Activated gamma-delta T cell treated with Interleukin-2 at 50 U/mL for 16 hours (primary cell): ENCODE data around the gene SPECC1.
A peak's percentile ranks its signal among the peaks of the same experiment; 100 is the strongest.
"Not testable (repeated sequence)": the region's sequence is repeated elsewhere in the genome, so short reads cannot be mapped to it uniquely, and the experiment has no call there.

Experiments
- DNase-seq: peaks from one replicate; pipeline ENCODE4 v3.0.0-alpha.2; 2020

Gene SPECC1

DNA sequence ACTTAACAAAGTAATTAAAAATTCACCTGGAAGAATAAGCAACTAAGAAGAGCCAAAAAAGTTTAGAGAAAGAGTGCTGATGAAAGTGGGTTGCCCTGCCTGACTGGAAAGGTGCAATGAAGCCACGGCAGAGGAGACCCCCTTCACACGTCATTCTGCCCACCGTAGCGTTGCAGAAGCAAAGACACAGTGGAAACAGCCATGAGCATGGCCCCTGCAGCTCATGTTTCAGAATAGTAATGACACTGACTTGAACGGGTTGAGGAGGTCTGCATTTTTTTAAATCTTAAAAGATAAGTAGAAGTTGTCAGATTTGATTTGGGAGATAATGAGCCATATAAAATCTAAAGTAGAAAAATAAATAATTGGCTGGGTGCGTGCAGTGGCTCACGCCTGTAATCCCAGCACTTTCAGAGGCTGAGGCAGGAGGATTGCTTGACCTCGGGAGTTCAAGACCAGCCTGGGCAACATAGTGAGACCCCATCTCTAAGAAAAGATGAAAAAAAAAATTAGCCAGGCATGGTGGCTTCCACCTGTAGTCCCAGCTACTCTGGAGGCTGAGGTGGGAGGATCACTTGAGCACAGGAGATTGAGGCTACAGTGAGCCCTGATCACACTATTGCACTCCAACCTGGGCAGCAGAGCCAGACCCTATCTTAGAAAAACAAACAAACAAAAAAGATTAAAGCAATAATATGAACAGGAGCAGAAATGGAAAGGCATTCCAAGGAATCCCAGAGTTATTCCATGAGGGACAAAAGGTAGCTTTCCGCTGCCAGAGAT lies 273.6 kb downstream of the SPECC1 start:
- no peak for DNase-seq

DNA sequence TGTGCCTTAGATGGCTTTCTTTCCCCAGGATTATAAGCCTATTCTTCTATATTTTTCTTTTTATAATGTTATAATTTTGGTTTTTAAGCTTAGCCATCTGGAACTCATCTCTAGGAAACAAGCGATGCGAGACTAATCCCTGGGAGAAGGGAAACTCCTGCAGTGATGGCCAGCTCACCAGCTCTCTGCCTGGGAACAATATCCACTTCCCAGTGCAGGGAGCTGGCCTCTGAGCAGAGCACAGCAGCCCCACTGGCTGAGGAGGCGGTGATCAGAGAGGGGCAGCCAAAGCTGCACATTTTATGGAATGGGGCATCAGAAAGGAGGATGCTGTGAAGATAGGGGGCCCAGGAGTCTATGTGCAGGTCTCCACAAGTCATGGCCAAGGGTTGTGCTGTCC lies 274.9 kb downstream of the SPECC1 start:
- DNase-seq: no peak

DNA sequence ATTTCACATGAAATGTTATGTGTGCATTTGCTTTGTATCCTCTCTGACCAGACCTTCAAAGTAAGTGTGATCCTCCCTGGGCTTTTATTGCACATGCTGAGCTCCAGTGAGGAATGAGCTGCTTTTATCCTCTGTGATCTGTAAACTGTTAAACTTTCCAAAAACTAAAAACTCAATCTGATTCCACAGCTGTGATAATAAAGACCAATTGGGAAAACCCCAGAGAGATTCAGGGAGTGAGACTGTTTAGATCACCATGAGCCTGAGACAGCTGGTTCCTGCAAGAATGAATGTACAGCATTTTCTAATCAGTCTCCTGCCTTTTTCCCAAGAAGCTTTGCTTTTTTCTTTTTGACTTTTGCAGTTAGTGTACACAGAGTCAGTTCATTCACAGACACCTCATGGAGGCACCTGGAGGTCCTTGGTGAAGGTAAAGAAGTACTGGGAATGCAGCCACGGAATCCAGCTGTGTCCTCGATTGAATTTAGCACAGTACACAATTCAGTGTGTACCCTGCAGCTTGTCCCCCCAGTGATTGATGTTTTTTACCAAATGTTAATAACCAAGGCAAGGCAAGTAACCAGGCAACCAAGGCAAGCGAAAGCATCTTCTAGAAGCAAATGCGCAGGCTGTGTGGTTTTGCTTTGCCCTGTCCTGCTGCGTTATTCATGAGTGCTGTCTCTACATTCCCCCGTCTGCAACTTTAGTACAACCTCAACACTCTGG lies 275.6 kb downstream of the SPECC1 start:
- no peak for DNase-seq

DNA sequence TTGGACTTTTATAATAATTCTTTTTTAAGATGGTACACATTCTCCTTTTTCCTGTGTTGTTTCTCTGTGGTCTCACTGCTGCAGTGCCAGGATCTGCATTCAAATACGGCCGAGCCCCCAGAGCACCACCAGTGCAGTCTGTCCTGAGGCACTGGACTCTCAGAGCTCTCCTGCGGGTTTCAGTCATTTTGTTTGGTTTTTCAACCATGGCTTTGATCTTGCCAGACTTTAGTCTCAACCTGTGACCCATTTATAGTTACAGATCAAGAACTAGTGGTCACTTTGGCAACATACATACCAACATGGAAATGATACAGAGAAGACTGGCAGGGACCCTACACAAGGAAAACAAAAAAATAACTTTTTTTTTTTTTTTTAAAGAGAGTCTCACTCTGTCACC lies 280.8 kb downstream of the SPECC1 start:
- no peak for DNase-seq

DNA sequence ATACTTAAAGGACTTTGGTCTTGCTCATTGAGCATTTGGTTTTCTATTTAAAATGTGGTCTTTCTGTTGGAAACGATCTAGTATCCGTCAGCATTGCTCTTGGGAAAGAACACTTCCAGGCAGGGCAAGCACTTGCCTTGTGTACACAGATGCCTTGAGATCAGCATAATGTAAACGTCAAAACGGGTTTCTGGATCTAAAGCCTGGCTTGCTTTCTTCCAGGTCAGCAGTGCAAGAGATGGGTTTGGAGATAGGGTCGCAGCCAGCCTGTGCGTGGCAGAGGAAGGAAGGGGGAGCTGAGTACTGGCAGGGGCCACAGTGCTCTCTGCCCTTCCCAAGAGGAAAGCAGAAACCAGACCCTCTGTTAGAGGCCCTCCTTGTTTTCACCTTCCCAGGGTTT lies 282.7 kb downstream of the SPECC1 start:
- no peak for DNase-seq

DNA sequence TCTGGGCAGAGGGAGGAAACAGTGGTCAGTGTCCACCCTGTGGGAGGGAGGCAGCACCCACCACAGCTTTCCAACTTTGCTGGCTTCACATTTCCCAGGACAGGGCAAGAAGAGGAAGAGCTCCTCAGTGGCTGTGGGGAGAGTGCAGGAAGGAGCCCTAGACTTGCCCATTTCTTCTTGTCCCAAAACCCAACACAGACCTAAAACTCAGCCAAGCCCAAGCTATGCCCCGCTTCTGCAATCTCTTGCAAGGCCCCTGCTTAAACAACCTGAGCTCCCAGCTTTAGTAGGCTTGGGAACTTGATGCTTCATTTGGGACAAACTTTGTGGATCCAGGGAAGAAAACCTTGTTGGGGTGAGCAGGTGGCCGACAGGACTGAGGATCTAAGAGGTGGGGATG lies 284.3 kb downstream of the SPECC1 start:
- DNase-seq: no peak

DNA sequence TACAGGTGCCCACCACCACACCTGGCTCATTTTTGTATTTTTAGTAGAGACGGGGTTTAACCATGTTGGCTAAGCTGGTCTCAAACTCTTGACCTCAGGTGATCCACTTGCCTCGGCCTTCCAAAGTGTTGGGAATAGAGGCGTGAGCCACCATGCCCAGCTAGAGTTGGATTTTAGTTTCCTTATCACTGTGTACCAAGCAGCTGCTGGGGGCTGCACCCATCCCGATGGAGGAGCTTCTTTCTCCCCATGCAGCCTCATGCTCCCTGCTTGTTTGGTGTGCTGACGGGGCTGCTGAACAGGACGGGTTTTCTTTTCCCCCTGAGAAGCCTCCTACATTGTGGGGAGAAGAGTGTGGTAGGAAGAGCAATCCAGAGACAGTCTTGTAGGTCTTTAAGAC lies 285.0 kb downstream of the SPECC1 start:
- DNase-seq: no peak

DNA sequence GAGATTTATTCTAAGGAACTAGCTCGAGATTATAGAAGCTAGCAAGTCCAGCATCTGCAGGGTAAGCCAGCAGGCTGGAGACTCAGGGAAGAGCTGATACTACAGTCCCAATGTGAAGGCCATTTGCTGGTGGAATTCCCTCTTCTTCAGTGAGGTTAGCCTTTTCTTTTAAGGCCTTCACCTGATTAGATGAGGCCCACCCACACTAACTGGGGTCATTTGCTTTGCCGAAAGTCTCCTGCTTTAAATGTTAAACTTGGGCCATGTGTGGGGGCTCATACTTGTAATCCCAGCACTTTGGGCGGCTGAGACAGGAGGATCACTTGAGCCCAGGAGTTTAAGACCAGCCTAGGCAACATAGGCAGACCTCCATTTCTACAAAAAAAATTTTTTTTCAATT lies 289.9 kb downstream of the SPECC1 start:
- no peak for DNase-seq

DNA sequence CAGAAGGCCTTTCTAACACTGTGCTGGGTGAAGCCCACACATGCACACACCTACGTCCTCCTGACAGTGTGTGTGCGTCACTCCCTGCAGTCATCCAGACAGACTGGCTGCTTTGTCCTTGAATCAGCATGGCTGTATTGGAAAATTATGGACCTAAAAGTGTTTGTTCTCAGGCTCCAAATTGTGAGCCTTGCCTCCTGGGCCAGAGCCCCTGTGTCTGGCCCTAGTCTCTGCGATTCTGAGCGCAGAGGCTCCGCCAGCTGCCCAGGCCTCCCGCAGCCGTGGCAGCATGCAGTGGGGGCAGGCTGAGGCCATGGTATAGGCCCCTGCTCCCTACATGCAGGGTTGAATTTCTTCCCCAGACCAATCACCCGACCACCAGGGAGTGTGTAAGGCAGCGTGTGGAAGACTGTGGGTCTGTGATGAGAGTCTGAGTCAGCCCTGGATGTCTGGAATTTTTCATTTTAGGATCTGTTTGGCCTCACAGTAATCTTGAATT lies 291.3 kb downstream of the SPECC1 start:
- no peak for DNase-seq

DNA sequence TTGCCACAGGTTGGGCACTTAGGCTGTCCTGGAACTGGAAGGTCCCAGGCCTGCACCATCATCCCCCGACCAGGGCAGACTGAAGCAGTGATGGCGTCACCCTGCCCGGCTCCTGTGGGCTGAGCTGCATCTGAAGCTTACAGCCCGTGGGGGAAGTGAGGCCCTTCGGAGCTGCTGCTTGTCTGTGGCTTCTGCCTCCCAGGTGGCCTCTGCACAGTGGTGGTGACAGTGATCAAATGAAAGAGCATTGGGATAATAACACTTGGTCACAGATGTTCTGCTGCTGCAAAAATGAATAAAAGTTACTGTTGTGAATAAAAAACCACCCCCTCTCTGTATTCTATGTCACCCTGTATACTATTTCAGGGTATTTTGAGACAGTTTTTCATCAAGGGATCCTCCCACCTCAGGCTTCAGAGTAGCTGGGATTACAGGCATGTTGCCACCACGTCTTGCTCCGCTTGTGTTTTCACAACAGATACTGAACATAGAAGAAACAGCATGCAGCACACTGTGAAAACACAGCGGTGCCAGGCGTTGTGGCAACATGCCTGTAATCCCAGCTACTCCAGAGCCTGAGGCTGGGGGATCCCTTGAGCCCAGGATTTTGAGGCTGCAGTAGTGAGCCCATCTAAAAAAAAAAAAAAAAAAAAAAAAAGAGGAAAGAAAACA lies 293.2 kb downstream of the SPECC1 start:
- DNase-seq: no peak

DNA sequence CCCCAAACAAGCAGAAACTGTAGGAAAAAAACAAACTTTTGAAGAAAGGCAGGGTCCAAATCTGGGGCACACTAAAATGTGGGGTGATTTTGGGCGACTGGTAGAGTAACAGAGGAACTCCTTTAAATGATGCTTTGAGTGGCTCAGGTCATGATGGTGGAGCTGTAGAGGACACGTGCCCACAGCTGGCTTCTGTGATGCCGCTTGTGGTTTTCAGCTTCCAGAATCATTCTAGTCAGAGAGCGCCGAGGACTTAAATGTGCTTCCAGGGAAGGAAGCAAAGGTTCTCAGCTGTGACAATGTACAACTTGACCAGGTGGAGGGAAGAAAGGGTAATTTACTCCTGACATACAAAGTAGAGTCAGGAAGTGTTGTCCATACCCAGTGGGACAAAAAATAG lies 295.8 kb downstream of the SPECC1 start:
- no peak for DNase-seq

DNA sequence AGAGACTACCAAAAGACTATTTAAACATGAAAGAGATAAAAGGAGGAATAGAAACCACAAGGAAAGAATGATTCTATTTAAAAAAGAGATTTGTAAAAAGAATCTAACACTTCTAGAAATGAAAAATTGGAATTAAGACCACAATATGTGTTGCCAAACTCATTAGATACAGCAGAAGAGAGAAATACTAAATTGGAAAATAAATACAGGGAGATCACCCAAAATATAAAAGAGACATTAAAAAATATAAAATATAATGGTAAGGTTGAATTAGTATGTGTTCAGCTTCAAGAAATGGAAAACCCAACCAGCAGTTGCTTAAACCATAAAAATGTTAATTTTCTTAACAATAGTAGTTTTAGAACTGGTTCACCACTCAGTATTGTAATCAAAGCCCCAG lies 297.8 kb downstream of the SPECC1 start:
- DNase-seq: no peak

DNA sequence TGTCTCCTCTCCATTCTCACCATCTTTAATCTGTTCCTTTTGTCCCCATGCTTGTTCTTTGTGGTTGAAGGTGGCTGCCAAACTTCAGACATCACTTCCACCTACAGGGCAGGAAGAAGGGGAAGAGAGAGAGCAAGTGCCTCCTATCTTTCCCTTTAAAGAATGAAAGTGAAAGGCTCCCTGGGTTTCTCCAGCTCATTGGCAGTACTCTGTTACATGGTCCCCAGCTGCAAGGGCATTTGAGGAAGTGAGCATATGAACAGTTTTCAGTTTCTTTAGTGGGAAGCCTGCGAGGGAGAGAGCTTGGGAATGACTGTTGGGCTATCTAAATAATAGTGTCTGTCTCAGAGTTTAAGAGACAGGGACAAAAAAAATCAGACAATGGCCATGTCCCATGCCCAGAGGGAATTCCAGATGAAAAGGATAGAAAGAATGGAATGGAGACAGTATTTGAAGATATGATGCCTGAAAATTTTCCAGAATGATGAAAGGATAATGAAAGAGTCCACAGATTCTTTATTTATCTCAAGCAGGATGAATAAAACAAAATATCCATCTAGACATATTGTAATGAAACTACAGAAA lies 298.3 kb downstream of the SPECC1 start:
- DNase-seq: no peak

DNA sequence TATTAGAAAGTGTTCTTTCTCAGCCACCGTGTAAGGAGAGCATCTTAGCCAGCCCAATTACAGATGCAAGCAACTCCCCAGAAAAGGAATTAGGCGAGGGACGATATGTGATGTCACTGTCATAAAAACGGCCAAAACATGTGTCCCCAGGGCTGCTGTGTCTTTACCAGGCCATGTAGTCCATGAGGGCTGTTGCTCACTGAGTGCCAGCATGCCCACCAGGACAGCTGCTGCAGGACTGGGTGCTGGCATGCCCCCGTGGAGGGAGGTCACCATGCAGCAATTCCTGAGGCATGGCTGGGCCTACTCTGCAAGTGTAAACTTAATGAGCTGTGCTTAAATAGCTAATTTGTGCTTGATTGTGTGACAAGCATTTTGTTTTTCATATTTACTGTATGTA lies 301.3 kb downstream of the SPECC1 start:
- DNase-seq: no peak

DNA sequence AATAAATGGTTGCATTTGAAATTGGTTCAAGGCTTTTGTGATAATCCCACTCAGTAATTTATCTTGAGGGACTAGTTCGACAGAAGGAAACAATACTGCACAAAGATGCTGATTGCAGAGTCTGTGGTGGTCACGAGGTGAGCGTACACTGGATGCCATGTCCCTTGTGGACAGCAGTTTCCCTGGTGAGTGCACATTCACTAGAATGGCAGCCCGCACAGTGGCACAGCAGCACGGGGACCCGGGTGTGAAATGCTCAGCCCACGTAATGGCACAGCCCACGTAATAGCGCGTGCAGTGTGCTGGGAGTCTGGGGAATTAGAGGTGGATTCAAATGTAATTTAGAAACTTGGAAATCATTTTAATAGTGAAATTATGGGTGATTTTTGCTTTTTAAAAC lies 304.1 kb downstream of the SPECC1 start:
- DNase-seq: no peak

DNA sequence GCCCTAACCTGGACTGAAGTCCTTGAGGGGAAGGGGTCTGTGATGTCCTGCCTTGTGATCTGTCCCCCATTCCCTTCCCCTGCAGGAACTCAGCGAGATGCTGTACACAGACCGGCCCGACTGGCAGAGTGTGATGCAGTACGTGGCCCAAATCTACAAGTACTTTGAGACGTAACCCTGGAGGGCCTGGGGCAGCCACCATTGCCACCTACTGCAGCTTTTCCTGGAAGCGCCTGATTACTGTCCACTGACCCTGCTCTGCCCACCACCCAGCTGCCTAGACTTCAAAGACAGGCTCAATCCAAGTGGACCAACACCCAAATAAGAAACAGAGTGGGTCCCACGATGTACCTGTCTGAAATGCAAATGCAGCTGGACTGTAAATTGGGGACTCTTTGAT lies 304.7 kb downstream of the SPECC1 start:
- DNase-seq: no peak

DNA sequence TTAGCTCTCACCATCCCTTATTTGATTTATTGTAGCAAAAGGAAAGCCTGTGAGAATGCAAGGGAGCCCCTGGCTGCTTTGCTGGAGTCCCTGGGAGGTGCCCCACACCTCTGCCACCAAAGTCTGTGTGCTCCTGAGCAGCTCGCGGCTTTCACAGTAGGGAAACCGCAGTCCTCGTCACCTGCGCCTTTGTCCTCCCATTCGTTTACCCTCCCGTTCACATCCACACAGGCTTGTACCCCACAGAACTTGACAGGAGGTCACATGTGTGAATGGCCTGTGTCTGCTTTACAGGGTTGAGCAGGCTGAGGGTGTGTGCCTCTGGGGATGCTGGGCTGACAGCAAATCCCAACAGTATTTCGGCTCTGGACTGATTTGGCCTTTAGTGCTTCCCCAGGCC lies 305.7 kb downstream of the SPECC1 start:
- no peak for DNase-seq

DNA sequence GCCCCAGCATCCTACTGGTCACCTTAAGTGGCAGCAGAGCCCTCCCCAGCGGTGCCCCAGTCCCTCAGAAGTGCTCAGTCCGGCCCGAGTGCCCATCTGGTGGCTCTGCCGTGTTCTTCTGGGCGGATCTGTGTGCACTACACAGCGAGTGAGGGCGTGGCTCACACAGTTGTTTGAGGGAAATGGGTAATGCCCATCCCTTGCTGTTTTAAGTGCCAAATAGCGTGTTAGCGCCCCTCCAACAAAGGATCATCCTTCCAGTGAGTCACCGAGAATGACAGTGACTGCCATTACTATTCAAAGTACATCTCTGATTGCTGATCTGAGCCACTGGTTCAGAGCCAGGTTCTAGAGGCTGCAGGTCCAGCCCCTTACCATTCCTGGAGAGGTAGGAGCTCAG lies 306.2 kb downstream of the SPECC1 start:
- no peak for DNase-seq

DNA sequence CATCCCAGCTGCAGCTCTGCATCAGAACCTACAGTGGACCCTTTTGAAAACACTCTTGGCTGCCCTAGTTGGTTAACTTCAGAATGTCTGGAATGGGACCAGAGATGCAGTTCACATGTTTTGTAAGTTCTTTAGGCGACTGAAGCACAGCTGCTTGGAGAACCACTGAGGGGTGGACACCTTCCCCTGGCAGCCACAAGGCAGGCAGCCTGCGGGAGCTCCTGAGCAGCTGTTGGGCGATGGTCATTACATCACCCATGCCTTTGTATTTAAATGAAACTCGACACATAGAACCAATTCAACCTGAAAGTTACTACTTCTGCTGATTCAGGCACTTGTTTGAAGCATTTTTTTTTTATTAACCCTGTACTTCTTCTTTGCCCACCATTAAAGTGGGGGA lies 306.7 kb downstream of the SPECC1 start:
- no peak for DNase-seq

DNA sequence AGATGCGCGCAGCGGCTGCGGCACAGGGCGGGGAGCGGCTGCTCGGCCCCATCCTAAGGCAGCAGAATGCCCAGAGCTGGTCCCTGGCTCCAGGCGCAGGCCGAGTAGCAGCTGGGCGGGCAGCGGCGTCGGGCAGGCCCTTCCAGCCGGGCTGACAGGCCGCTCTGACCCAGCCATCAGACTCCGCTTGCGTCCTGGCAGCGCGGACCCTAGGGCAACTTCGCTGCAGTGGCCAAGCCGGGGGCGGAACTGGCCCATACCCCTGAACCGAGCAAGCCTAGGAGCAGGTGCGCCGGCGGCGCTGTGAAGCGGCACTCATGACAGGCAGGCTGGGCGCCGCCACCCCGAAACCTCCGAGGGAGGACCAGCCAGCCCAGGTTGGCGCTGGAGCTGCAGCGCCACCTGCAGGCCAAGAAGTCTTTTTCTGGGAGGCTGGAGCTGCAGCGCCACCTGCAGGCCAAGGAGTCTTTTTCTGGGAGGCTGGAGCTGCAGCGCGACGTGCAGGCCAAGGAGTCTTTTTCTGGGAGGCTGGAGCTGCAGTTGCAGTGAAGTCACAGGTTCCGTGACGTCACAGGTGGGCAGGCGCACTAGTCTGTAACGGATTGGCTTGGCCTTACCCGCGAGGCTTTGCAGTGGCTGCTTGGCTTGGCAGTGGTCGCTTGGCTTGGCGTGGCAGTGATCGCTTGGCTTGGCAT lies 311.5 kb downstream of the SPECC1 start:
- DNase-seq: peak; percentile 60

DNA sequence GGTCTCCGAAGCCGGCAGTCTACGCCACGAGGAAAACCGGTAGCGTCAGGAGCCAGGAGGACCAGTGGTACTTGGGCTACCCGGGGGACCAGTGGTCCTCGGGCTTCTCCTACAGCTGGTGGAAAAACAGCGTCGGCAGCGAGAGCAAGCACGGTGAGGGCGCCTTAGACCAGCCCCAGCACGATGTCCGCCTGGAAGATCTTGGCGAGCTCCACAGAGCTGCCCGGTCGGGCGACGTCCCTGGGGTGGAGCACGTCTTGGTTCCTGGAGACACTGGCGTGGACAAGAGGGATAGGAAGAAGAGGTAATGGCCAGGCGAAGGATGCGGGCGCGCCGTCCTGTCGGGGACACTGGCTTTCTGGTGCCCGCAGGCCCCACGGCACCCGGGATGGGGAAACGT lies 312.2 kb downstream of the SPECC1 start:
- not testable (repeated sequence) for DNase-seq

DNA sequence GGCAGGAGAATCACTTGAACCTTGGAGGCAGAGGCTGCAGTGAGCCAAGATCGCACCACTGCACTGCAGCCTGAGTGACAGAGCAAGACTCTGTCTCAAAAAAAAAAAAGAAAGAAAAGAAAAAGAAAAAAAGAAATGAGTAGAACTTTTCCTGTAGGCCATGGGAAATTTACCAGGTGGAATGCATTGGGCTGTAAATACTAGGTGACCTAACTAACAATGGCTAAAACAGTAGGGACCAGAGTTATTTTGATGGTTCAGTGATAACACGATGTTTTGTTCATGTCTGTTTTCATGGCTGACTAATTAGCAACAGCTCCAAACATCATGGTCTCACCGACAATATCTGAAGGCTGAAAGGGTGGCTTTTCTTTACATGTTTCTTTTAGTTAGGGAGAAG lies 318.6 kb downstream of the SPECC1 start:
- DNase-seq: not testable (repeated sequence)

DNA sequence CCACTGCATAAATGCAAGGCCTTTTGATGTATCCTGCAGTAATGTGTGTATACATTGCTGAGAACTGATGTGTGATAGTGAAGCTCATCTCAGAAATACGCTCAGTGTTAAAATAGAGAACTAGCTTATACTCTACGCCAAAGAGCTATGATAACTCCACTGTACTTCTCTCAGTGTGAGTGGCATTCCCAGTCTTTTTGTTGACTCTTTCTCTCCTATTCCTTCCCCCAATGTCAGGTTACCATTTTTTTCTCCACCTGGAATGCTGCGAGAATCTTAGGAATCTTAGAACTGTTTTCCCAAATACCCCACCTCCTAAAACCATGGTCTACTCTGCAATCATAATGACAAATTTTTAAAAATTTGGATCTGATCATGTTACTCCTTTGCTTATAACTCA lies 342.2 kb downstream of the SPECC1 start:
- DNase-seq: not testable (repeated sequence)
